IPS-20b (cell line): ENCODE measurements around the gene FLNC.
A peak's percentile ranks its signal among the peaks of the same experiment; 100 is the strongest.

Experiments
- H3K27ac ChIP-seq: one replicate; pipeline ENCODE4 v1.5.1; 2013; ENCODE audit warnings: low read length
- H3K27me3 ChIP-seq: 2 replicates; pipeline ENCODE4 v1.6.1; 2013; ENCODE audit warnings: mild to moderate bottlenecking, low read length, inconsistent platforms; ENCODE audit not compliant: insufficient read depth
- H3K36me3 ChIP-seq: 2 replicates; pipeline ENCODE4 v1.6.1; 2013; ENCODE audit warnings: low read depth, mild to moderate bottlenecking, inconsistent platforms, low read length, moderate library complexity; ENCODE audit not compliant: insufficient read depth
- H3K4me1 ChIP-seq: 2 replicates; pipeline ENCODE4 v1.6.1; 2013; ENCODE audit warnings: mild to moderate bottlenecking, control low read depth, inconsistent platforms, low read length, moderate library complexity; ENCODE audit not compliant: insufficient read depth
- H3K4me3 ChIP-seq: 2 replicates; pipeline ENCODE4 v1.5.1; 2013; ENCODE audit warnings: mild to moderate bottlenecking, low read length, inconsistent platforms
- H3K9ac ChIP-seq: 2 replicates; pipeline ENCODE4 v1.6.1; 2013; ENCODE audit warnings: low read depth, mild to moderate bottlenecking, inconsistent platforms, low read length, moderate library complexity
- H3K9me3 ChIP-seq: 2 replicates; pipeline ENCODE4 v1.6.1; 2013; ENCODE audit warnings: mild to moderate bottlenecking, low read depth, low read length, inconsistent platforms; ENCODE audit not compliant: insufficient read depth

The FLNC gene

DNA sequence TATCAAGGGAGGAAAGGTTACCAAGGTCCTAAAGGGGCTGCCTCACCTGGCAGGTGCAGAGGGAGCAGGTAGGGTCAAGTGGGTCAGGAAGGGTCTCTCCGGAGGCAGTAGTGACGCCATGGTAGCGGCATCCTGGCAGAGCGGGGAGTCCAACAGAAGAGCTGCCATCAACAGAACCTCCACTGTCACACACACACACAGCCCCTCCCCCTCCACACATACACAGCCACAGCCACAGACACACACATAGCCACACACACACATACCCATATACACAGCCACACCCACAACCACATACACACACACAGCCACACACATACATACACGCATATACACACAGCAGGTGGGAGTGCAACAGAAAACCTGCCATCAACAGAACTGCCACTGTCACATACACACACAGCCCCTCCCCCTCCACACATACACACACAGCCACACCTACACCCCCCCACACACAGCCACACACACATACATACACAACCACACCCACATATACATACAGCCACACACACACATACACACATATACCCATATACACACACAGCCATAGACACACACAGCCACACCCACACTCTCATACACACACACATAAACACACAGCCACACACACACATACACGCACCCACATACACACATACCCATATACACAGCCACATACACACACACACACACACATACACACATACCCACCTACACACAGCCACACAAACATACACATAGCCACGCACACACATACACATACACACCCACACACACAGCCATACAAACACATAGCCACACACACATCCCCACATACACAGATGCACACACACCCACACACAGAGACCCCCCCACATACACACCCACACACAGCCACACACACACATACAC lies 57.2 kb downstream of the FLNC start:
- peaks cover 17% of the 10 kb centered on the region for H3K27me3 ChIP-seq
- no peaks in the 10 kb centered on the region for H3K9me3 ChIP-seq
- no peak overlapping the region for H3K27ac ChIP-seq
- no peak overlapping the region for H3K4me3 ChIP-seq
- H3K36me3 ChIP-seq: no peaks in the 10 kb centered on the region
- H3K9ac ChIP-seq: no peak overlapping the region
- H3K4me1 ChIP-seq: peaks cover 5% of the 10 kb centered on the region

DNA sequence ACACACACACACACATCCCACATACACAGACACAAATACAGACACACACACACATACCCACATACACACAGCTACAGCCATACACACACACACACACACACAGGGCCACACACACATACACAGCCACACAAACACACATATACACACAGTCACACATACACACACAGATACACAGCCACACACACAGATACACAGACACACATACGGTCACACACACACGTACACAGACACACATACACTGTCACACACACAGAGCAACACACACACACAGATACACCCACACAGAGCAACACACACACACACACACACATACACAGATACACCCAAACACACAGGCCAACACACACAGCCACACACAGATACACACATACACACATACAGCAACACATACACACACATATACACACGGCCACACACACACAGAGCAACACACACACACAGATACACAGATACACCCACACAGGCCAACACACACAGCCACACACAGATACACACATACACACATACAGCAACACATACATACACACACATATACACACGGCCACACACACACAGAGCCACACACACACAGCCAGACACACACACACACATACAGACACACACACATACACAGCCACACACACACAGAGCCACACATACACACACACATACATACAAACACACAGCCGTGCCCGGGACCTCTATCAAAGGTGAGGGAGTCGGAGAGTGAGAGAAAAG lies 58.0 kb downstream of the FLNC start:
- Histone ChIP-seq H3K27ac (no peak overlapping the region), H3K36me3 (no peaks in the 10 kb centered on the region), H3K4me3 (no peak overlapping the region; the same call in 1 of the 2 replicates), H3K27me3 (peaks cover 17% of the 10 kb centered on the region), H3K9ac (no peak overlapping the region), H3K9me3 (no peaks in the 10 kb centered on the region), H3K4me1 (peaks cover 5% of the 10 kb centered on the region)

DNA sequence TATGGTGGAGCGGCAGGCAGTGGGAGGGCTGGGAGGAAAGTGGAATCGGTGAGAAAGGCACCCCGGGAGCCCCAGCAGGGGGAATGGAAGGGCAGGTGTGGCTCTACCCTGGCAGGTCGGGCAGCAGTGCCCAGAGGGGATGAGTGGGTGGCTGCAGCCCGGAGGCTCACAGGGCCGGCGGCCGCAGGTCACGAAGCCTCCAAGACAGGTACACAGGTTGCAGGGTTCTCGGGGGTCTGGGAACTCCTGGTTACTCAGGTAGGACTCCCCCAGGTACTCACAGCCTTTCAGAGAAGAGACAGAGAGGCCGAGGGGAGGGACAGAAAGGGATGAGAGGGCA lies 58.5 kb downstream of the FLNC start:
- Histone ChIP-seq H3K4me3 (no peak overlapping the region), H3K4me1 (peaks cover 5% of the 10 kb centered on the region), H3K27ac (no peak overlapping the region), H3K9ac (no peak overlapping the region), H3K9me3 (no peaks in the 10 kb centered on the region), H3K36me3 (no peaks in the 10 kb centered on the region), H3K27me3 (peaks cover 17% of the 10 kb centered on the region)

DNA sequence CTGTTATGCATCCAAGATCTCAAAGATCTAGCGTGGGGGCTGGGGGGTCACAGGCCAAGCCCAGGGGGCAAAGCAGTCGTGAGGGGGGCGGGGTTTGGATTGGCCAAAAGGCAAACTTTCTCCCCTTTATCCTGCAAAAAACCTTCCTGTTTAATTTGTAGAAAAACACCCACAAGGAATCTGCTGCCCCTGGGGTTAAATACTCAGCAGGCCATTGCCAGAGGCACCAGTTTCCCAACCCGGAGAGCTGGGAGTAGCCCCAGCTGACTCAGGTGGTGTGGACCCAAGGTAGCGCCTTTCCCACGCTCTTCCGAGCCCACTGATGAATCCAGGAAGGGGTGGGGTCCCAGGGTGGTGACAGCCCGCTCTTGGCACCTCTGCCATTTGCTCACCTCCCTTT lies 58.9 kb downstream of the FLNC start:
- H3K9me3 ChIP-seq: no peaks in the 10 kb centered on the region
- peaks cover 5% of the 10 kb centered on the region for H3K4me1 ChIP-seq
- no peak overlapping the region for H3K9ac ChIP-seq
- no peak overlapping the region for H3K27ac ChIP-seq
- peaks cover 17% of the 10 kb centered on the region for H3K27me3 ChIP-seq
- H3K36me3 ChIP-seq: no peaks in the 10 kb centered on the region
- H3K4me3 ChIP-seq: no peak overlapping the region

DNA sequence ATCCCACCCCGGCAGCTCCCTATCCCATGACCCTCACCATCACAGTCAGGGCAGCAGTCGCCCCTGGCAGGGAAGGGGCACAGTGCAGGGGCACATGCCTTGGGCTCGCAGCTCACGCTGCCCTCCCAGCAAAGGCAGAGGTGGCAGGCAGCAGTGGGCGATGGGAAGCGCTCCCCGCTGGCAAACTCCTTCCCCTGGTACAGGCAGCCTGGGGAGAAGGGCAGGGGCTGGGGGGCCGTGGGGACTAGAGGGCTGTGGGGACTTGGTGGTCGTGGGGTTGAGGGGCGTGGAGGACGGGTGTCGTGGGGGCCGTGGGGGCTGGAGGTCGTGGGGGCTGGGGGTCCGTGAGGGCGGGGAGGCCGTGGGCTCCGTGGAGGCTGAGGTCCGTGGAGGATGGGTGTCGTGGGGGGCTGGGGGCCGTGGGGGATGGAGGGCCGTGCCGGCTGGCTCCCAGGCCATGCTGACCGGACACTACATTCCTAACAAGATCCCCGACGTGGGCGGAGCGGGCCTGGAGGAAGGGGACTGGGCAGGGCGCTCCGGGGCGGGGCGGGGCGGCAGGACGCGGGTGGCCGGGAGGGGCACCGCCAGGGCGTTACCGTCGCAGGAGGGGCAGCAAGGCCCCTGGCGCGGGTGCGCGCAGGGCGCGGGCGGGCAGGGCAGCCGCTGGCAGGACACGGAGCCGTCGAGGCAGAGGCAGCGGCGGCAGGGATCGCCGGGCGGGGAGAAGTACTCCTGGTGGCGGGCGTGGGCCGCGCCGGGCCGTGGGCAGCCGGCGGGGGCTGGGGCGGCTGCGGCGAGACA lies 60.3 kb downstream of the FLNC start:
- Histone ChIP-seq H3K4me1 (peaks cover 5% of the 10 kb centered on the region), H3K9me3 (no peaks in the 10 kb centered on the region), H3K27ac (no peak overlapping the region)

DNA sequence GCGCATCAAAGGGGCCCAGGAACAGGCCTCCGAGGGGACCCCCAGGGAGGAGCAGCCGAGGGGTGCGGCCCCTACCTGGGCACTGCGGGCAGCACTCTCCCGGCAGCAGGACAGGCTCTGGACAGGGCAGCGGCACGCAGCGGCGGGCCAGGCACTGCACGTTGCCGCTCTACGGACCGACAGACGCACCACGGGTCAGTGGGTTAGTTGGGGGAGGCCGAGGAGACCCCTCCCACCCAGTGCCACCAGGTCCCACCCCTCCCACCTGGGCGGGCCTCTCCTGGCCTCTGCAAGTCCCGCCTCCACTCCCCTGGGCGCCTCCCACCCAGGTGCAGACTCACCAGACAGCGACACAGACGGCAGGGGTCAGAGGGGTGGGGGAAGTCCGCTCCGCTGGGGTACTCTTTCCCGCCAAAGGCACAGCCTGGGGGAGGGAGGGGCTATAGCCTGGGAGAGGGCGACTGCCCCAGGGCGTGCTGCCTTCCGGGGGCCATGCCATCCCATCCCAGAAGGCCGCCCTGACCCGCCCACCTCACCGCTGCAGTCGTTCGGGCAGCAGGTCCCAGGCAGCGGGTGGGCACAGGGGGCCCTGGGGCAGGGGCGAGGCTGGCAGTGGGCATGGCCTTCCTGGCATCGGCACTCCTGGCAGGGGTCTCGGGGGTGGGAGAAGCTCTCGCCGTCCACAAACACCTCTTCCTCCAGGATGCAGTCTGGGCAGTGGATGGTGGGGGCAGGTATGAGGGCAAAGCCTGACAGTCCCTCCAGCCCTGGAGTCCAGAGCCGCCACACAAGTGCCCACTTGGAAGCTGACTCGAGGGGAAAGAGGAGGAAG lies 61.1 kb downstream of the FLNC start:
- peaks cover 17% of the 10 kb centered on the region for H3K27me3 ChIP-seq
- peak overlapping the region; percentile 51; the same call in 1 of the 2 replicates for H3K4me3 ChIP-seq
- H3K27ac ChIP-seq: no peak overlapping the region
- peaks cover 5% of the 10 kb centered on the region for H3K4me1 ChIP-seq
- H3K9ac ChIP-seq: no peak overlapping the region
- H3K9me3 ChIP-seq: no peaks in the 10 kb centered on the region
- H3K36me3 ChIP-seq: no peaks in the 10 kb centered on the region

More for the DNA sequence above, 60.3 kb downstream of the FLNC start:
- peaks cover 17% of the 10 kb centered on the region for H3K27me3 ChIP-seq
- H3K9ac ChIP-seq: no peak overlapping the region
- peak overlapping the region; percentile 51; the same call in 1 of the 2 replicates for H3K4me3 ChIP-seq
- H3K36me3 ChIP-seq: no peaks in the 10 kb centered on the region

DNA sequence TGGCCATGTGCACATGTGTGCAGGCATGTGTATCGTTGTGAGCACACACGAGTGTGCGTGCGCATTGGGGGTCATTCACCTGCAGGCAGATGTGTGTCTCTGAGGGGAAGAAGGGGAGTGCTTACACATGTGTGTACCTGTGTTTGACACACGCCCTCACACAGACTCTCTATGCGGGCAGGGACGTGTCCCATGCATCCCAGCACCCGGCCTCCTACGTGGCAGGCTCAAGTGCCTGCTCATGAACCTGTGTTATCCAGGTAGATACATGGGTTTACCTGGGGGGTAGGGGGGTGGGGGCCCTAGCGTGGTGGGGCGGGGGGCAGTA lies 61.7 kb downstream of the FLNC start:
- Histone ChIP-seq H3K36me3 (no peaks in the 10 kb centered on the region), H3K4me3 (peak overlapping the region; percentile 51; the same call in 1 of the 2 replicates), H3K4me1 (peaks cover 5% of the 10 kb centered on the region), H3K9me3 (no peaks in the 10 kb centered on the region), H3K9ac (no peak overlapping the region), H3K27ac (no peak overlapping the region), H3K27me3 (peaks cover 17% of the 10 kb centered on the region)

DNA sequence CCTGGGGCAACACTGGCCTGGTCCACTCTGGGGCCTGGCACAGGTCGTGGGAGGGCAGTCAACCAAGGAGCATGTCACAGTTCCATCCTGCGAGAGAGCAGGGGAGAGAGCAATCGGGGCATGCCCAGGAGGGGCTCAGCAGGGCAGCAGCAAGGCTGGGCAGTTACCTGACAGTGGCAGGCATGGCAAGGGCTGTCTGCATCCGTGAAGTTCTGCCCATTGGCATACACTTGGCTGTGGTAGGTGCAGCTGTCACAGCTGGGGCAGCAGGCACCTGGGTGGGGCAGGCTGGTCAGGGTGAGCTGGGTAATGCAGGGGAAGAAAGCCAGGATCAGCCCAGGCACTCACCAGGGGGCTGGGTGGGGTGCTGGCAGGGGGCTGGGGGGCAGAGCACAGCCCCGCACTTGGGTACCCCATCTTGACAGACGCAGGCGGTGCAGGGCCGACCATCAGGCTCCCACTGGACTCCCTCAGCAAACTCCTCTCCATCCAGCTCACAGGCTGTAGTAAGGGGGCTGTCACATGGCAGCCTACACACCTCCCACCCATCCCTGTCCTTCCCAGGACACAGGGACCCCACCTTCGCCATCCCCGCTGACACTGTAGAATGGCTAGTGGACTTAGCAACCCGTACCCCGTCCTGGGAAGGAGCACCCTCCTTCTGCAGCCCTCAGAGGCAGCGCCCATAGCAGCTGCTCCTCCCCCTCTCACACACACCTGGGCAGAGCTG lies 62.5 kb downstream of the FLNC start:
- H3K4me1 ChIP-seq: peaks cover 5% of the 10 kb centered on the region
- H3K36me3 ChIP-seq: no peaks in the 10 kb centered on the region
- no peak overlapping the region for H3K9ac ChIP-seq
- H3K9me3 ChIP-seq: no peaks in the 10 kb centered on the region
- H3K4me3 ChIP-seq: no peak overlapping the region
- no peak overlapping the region for H3K27ac ChIP-seq
- H3K27me3 ChIP-seq: peaks cover 17% of the 10 kb centered on the region

DNA sequence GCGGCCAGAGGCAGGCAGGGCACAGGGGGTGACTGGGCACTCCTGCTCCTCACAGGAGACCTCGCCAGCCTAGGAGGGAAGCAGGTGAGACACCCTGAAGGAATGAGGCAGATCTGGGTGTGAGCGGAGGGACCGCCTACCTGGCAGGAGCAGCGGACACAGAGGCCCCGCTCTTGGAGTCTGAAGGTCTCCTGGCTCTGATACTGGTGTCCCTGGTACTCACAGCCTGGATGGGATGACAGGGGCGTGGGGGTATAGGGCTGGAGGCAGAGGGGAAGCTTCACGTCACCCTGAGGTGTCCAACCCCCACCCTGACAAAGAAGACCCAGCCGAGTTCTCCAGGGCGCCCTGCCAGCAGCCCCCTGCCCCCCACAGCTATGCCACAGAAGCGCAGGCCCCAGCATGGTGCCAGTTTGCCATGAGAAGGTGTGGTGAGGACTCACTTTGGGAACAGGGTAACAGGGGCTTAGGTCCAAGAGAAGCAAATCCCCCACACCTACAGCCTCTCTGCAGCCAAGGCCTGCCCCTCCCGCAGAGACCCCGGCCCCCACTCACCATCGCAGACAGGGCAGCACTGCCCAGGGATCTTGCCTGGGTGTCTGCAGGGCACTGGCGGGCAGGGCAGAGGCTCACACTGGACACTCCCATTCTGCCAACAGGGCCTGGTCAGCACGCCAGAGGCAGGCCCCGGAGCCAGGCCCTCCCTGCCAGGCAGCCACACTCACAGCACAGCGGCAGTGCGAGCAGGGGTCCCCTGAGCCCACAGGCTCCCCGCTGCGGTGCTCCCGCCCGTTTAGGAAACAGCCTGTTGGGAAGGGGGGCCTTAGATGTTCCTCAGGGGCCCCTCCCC lies 63.3 kb downstream of the FLNC start:
- Histone ChIP-seq H3K36me3 (no peaks in the 10 kb centered on the region), H3K9me3 (no peaks in the 10 kb centered on the region), H3K4me1 (peaks cover 5% of the 10 kb centered on the region; the same call in 1 of the 2 replicates), H3K9ac (no peak overlapping the region), H3K27ac (no peak overlapping the region), H3K27me3 (peaks cover 17% of the 10 kb centered on the region), H3K4me3 (no peak overlapping the region)

DNA sequence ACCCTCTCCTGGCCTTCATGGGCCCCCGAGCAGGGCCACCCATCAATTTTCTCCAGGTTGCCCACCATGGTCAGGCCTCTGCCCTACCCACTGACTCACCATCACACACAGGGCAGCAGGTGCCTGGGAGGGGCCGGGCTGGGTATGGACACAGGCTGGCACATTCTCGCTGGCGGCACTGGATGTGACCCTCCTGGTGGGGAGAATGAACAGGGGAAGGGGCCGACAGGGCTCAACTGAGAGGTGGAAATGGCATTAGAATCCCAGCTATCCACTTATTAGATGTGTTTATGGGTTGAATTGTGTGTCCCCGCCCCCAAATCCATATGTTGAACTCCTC lies 63.9 kb downstream of the FLNC start:
- no peaks in the 10 kb centered on the region; the same call in 1 of the 2 replicates for H3K4me1 ChIP-seq
- peaks cover 1% of the 10 kb centered on the region; the same call in 1 of the 2 replicates for H3K9me3 ChIP-seq
- peaks cover 17% of the 10 kb centered on the region for H3K27me3 ChIP-seq
- H3K27ac ChIP-seq: no peak overlapping the region
- H3K36me3 ChIP-seq: no peaks in the 10 kb centered on the region
- H3K9ac ChIP-seq: no peak overlapping the region
- no peak overlapping the region for H3K4me3 ChIP-seq
